Mesenchymal stem cell (in vitro differentiated cells and primary cell): ENCODE results near the gene AGAP1.

Experiments used
- DNase-seq: peaks from one replicate; pipeline ENCODE4 v3.0.0-alpha.2; 2013
- H2AFZ ChIP-seq: one replicate; pipeline ENCODE4 v1.6.1; 2013; ENCODE audit warnings: low read depth, mild to moderate bottlenecking, control low read depth, inconsistent platforms, low read length, moderate library complexity
- H2AK5ac ChIP-seq: 2 replicates; pipeline ENCODE4 v1.6.1; 2013; ENCODE audit warnings: low read length, moderate library complexity, mild to moderate bottlenecking, inconsistent platforms; ENCODE audit not compliant: severe bottlenecking
- H2BK120ac ChIP-seq: one replicate; pipeline ENCODE4 v1.6.1; 2013; ENCODE audit warnings: low read depth, mild to moderate bottlenecking, inconsistent platforms, low read length, moderate library complexity
- H2BK12ac ChIP-seq, 2 experiments: one replicate each; pipeline ENCODE4 v1.6.1; 2013; ENCODE audit warnings: inconsistent platforms in 2 of 2, low read length in 2 of 2, mild to moderate bottlenecking in 2 of 2, moderate library complexity in 2 of 2, control low read depth in 1 of 2
- H2BK15ac ChIP-seq: one replicate; pipeline ENCODE4 v1.6.1; 2013; ENCODE audit warnings: mild to moderate bottlenecking, low read depth, inconsistent platforms; ENCODE audit not compliant: poor library complexity, severe bottlenecking
- H2BK5ac ChIP-seq: 2 replicates; pipeline ENCODE4 v1.6.1; 2013; ENCODE audit warnings: low read depth, mild to moderate bottlenecking, low read length, control low read depth, inconsistent platforms; ENCODE audit not compliant: poor library complexity, severe bottlenecking
- H3K14ac ChIP-seq, 2 experiments: one replicate each; pipeline ENCODE4 v1.6.1; 2013; ENCODE audit warnings: inconsistent platforms in 2 of 2, low read length in 2 of 2, control low read depth in 1 of 2, mild to moderate bottlenecking in 1 of 2, moderate library complexity in 1 of 2
- H3K18ac ChIP-seq, 2 experiments: one replicate each; pipeline ENCODE4 v1.6.1; 2013; ENCODE audit warnings: inconsistent platforms in 2 of 2, low read length in 2 of 2, control low read depth in 1 of 2, low read depth in 1 of 2, mild to moderate bottlenecking in 1 of 2
- H3K23ac ChIP-seq, 2 experiments: one replicate each; pipeline ENCODE4 v1.6.1; 2013; ENCODE audit warnings: inconsistent platforms in 2 of 2, low read length in 2 of 2, mild to moderate bottlenecking in 2 of 2, moderate library complexity in 2 of 2, control low read depth in 1 of 2
- H3K27ac ChIP-seq: 2 replicates; pipeline ENCODE4 v1.5.1; 2013; ENCODE audit warnings: mild to moderate bottlenecking, moderate library complexity, low read length, control low read depth, inconsistent platforms; ENCODE audit not compliant: poor library complexity, severe bottlenecking
- H3K27me3 ChIP-seq, 2 experiments: 2 replicates each; pipeline versions ENCODE4 v1.6.1 to v1.7.0; 2013; ENCODE audit warnings: low read length in 2 of 2, mild to moderate bottlenecking in 2 of 2, moderate library complexity in 2 of 2, control low read depth in 1 of 2, inconsistent platforms in 1 of 2; ENCODE audit not compliant: control insufficient read depth in 1 of 2, insufficient read depth in 1 of 2
- H3K36me3 ChIP-seq, 2 experiments: 2 replicates each; pipeline versions ENCODE4 v1.6.1 to v1.7.0; 2013; ENCODE audit warnings: low read length in 2 of 2, control low read depth in 1 of 2, inconsistent platforms in 1 of 2, low read depth in 1 of 2, mild to moderate bottlenecking in 1 of 2; ENCODE audit not compliant: insufficient read depth in 2 of 2, control insufficient read depth in 1 of 2
- H3K4ac ChIP-seq, 2 experiments: one replicate each; pipeline ENCODE4 v1.6.1; 2013; ENCODE audit warnings: inconsistent platforms in 2 of 2, low read length in 2 of 2, mild to moderate bottlenecking in 2 of 2, moderate library complexity in 2 of 2, control low read depth in 1 of 2, low read depth in 1 of 2
- H3K4me1 ChIP-seq: 2 replicates; pipeline ENCODE4 v1.6.1; 2013; ENCODE audit warnings: low read depth, low read length, control low read depth; ENCODE audit not compliant: control insufficient read depth, insufficient read depth
- H3K4me2 ChIP-seq: 2 replicates; pipeline ENCODE4 v1.6.1; 2013; ENCODE audit warnings: low read length, mild to moderate bottlenecking, inconsistent platforms; ENCODE audit not compliant: poor library complexity, severe bottlenecking
- H3K4me3 ChIP-seq, 2 experiments: 2 replicates each; pipeline versions ENCODE4 v1.5.1 to v1.7.0; 2013; ENCODE audit warnings: low read length in 2 of 2, mild to moderate bottlenecking in 2 of 2, control low read depth in 1 of 2, low read depth in 1 of 2; ENCODE audit not compliant: insufficient read depth in 1 of 2
- H3K79me1 ChIP-seq: replicated peaks from 2 replicates; pipeline ENCODE4 v1.6.1; 2013; ENCODE audit warnings: mild to moderate bottlenecking, control low read depth, low read length, inconsistent platforms; ENCODE audit not compliant: poor library complexity, severe bottlenecking
- H3K9ac ChIP-seq: 2 replicates; pipeline ENCODE4 v1.7.0; 2013; ENCODE audit warnings: mild to moderate bottlenecking, low read length, moderate library complexity
- H3K9me3 ChIP-seq: 2 replicates; pipeline ENCODE4 v1.7.0; 2013; ENCODE audit warnings: mild to moderate bottlenecking, low read length; ENCODE audit not compliant: control insufficient read depth
- H4K8ac ChIP-seq: one replicate; pipeline ENCODE4 v1.6.1; 2013; ENCODE audit warnings: inconsistent platforms, mild to moderate bottlenecking, low read length, moderate library complexity
- H4K91ac ChIP-seq: one replicate; pipeline ENCODE4 v1.6.1; 2013; ENCODE audit warnings: mild to moderate bottlenecking, low read length, inconsistent platforms
- WGBS: methylation state at CpG from one replicate; pipeline ENCODE4 v1.1.7; 2013; ENCODE audit warnings: mixed read lengths; 5-methylcytosine and 5-hydroxymethylcytosine counted together

The AGAP1 gene

GRCh38 chr2:235894839-235895238 is 401.0 kb downstream of the AGAP1 start:
- no peak overlapping the region for H3K18ac ChIP-seq
- H3K4ac ChIP-seq, result no peak overlapping the region
- no peaks in the 10 kb centered on the region for H3K79me1 ChIP-seq
- peaks cover 7% of the 10 kb centered on the region for H3K9me3 ChIP-seq
- H2BK5ac ChIP-seq, result no peak overlapping the region
- no peak overlapping the region for H3K14ac ChIP-seq
- no peaks in the 10 kb centered on the region for H3K27me3 ChIP-seq
- no peak overlapping the region for H2BK15ac ChIP-seq
- no peak overlapping the region for H3K4me2 ChIP-seq
- peaks cover 3% of the 10 kb centered on the region for H3K4me1 ChIP-seq
- H3K23ac ChIP-seq, result no peak overlapping the region
- no peak overlapping the region for H2BK12ac ChIP-seq
- no peak overlapping the region for H2AK5ac ChIP-seq
- H3K9ac ChIP-seq, result no peak overlapping the region
- H3K4me3 ChIP-seq, result no peak overlapping the region
- DNase-seq, result no peak
- no peak overlapping the region for H4K91ac ChIP-seq
- no peak overlapping the region for H2AFZ ChIP-seq
- over 99% methylated on average over 10 of the region's 10 CpGs for WGBS
- peaks cover 17 to 55% of the 10 kb centered on the region in 2 experiments for H3K36me3 ChIP-seq
- no peak overlapping the region for H2BK120ac ChIP-seq
- H3K27ac ChIP-seq, result no peak overlapping the region
- no peak overlapping the region for H4K8ac ChIP-seq

GRCh38 chr2:235896061-235896460 is 402.2 kb downstream of the AGAP1 start:
- Histone ChIP-seq H2BK15ac (no peak overlapping the region), H3K4me1 (peaks cover 5% of the 10 kb centered on the region), H3K4me2 (no peak overlapping the region)

GRCh38 chr2:235897992-235898391 is 404.1 kb downstream of the AGAP1 start:
- no peak overlapping the region for H2BK120ac ChIP-seq
- WGBS, result 86% methylated on average over 7 of the region's 8 CpGs

More at GRCh38 chr2:235896061-235896460, 402.2 kb downstream of the AGAP1 start:
- H3K18ac ChIP-seq, result no peak overlapping the region
- H3K4me3 ChIP-seq, result no peak overlapping the region
- H2AK5ac ChIP-seq, result no peak overlapping the region
- H2AFZ ChIP-seq, result no peak overlapping the region
- no peak overlapping the region for H4K8ac ChIP-seq
- H3K36me3 ChIP-seq, result peaks cover 17 to 47% of the 10 kb centered on the region in 2 experiments
- no peak overlapping the region for H3K23ac ChIP-seq
- no peak for DNase-seq
- H3K27me3 ChIP-seq, result no peaks in the 10 kb centered on the region
- no peak overlapping the region for H4K91ac ChIP-seq
- no peak overlapping the region for H3K27ac ChIP-seq
- H3K9ac ChIP-seq, result no peak overlapping the region
- 94% methylated on average over 2 of the region's 2 CpGs for WGBS
- H3K79me1 ChIP-seq, result no peaks in the 10 kb centered on the region
- H2BK120ac ChIP-seq, result no peak overlapping the region
- H2BK5ac ChIP-seq, result no peak overlapping the region
- H3K9me3 ChIP-seq, result peaks cover 7% of the 10 kb centered on the region
- no peak overlapping the region for H2BK12ac ChIP-seq
- H3K4ac ChIP-seq, result no peak overlapping the region
- no peak overlapping the region for H3K14ac ChIP-seq

GRCh38 chr2:235898766-235899165 is 404.9 kb downstream of the AGAP1 start:
- H2BK15ac ChIP-seq, result no peak overlapping the region
- no peaks in the 10 kb centered on the region for H3K27me3 ChIP-seq
- H3K27ac ChIP-seq, result no peak overlapping the region
- H4K8ac ChIP-seq, result no peak overlapping the region
- H2BK12ac ChIP-seq, result no peak overlapping the region
- no peak overlapping the region for H3K4me2 ChIP-seq
- H3K79me1 ChIP-seq, result no peaks in the 10 kb centered on the region
- H3K18ac ChIP-seq, result no peak overlapping the region
- H3K4me1 ChIP-seq, result peaks cover 5% of the 10 kb centered on the region
- H3K36me3 ChIP-seq, result peaks cover 4 to 28% of the 10 kb centered on the region in 2 experiments
- H3K4me3 ChIP-seq, result no peak overlapping the region
- H4K91ac ChIP-seq, result no peak overlapping the region
- peaks cover 7% of the 10 kb centered on the region for H3K9me3 ChIP-seq
- no peak overlapping the region for H3K23ac ChIP-seq
- H3K9ac ChIP-seq, result no peak overlapping the region
- no peak overlapping the region for H2AK5ac ChIP-seq
- H2AFZ ChIP-seq, result no peak overlapping the region
- H3K14ac ChIP-seq, result no peak overlapping the region
- no peak for DNase-seq
- H2BK5ac ChIP-seq, result no peak overlapping the region
- no peak overlapping the region for H3K4ac ChIP-seq
- 97% methylated on average over 4 of the region's 4 CpGs for WGBS
- no peak overlapping the region for H2BK120ac ChIP-seq

More at GRCh38 chr2:235897992-235898391, 404.1 kb downstream of the AGAP1 start:
- H3K4me1 ChIP-seq, result peaks cover 5% of the 10 kb centered on the region
- DNase-seq, result no peak
- no peaks in the 10 kb centered on the region for H3K79me1 ChIP-seq
- peaks cover 7% of the 10 kb centered on the region for H3K9me3 ChIP-seq
- no peak overlapping the region for H2AK5ac ChIP-seq
- no peak overlapping the region for H2BK15ac ChIP-seq
- peak overlapping the region in 1 of 2 experiments; percentile 12 for H2BK12ac ChIP-seq
- H3K14ac ChIP-seq, result no peak overlapping the region
- H3K36me3 ChIP-seq, result peaks cover 11 to 35% of the 10 kb centered on the region in 2 experiments
- no peak overlapping the region for H2AFZ ChIP-seq
- no peak overlapping the region for H4K8ac ChIP-seq
- H3K18ac ChIP-seq, result no peak overlapping the region
- no peak overlapping the region for H3K9ac ChIP-seq
- H4K91ac ChIP-seq, result no peak overlapping the region
- no peak overlapping the region for H3K23ac ChIP-seq
- H3K4me3 ChIP-seq, result no peak overlapping the region
- no peaks in the 10 kb centered on the region for H3K27me3 ChIP-seq
- no peak overlapping the region for H3K27ac ChIP-seq
- no peak overlapping the region for H3K4me2 ChIP-seq
- H2BK5ac ChIP-seq, result no peak overlapping the region
- no peak overlapping the region for H3K4ac ChIP-seq
